Stimulated activated CD8-positive, alpha-beta memory T cell treated with anti-CD3 and anti-CD28 coated beads, Interleukin-15, amount 100 ng/mL, for 1 hour (primary cell): Measurements from ENCODE around the gene ADARB2.

Source experiments
- DNase-seq: peaks from one replicate; pipeline ENCODE4 v3.0.0-alpha.2; 2020; ENCODE audit warnings: low read depth

Gene ADARB2

DNA sequence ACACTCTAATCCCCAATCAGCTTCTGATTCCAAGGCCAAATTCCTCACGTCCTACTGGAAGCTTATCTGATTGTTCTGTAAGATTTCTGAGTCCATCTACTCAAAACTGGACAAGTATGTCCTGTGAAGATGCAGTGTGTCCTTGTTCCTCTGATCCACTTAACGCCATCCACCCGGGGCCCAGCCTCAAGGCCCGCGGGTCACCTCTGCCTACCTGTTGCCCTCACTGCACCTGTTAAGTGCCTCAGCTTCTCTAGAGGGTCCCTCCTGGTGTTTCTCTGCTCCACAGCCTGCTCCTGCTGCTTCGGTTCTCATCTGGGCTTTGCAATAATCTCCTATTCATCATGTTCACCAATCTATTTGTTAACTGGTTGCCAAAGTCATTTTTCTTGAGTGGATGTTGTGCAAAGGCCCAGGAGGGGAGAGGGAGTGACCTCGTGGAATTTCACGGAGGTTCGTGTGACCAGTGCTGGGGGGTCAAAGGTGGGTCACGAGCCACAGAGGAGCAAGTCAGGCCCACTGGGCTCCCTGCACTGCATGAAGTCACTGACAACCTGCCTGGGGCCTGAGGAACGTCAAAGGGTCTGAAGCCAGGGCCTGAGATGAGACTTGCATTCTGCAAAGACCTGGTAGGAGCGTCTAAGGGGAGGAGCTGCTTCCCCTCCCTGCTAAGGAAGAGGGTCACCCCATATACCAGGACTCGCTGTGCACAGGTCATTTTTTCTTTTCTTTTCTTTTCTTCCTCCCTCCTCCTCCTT, 343.0 kb downstream of the ADARB2 start:
- no peak for DNase-seq

DNA sequence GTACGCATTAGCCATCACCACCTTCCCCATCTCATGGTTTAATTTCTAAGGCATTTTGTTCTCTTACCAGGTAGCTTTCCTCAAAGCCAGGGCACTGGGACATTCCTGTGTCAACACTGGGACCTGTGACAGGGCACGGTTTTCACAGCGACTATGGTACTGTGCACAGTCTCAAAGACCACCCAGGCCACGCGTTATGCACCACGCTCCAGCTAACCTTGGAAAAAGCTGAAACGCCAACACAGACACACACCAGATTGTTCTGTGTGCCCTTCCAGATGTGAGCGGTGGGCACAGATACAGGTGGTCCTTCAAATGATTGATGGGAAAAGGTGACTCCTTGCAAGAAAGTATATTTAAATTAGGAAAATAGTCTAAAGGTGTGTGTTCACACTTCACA, 343.8 kb downstream of the ADARB2 start:
- no peak for DNase-seq

DNA sequence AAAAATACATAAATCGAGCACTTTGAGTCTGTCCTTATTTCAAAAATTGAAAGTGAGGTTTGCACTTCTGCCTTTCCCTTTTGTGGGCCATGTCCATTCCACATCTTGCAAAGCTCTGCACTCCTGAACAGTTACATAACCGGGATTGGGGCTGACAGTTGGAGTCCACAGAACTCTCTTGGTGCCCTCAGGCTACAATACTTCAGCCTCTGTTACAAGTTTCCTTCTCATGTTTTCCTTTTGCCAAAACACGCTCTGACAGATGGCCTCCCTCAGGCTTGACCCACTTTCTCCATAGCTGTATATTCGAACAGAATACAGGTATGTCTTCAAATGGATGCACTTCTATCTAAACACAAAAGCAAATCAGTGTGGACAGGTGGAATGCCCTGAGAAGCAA, 345.2 kb downstream of the ADARB2 start:
- DNase-seq = no peak

DNA sequence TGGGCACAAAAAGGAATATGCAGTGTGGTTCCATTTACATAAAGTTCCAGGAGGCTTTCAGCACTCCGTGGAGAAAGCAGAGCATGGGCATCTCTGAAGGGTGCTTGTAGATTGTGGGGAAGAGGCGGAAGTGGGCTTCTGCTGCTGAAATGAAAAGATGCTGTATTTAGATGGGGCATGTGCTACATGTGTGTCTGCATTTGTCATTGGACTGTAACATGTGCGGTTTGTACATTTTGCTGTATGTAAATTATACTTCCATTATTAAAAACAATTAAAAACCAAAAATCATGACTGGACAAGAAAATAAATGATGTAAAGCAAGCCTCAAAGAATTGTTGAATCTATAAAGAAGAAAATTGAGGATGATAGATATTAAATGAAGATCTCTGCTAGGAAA, 347.1 kb downstream of the ADARB2 start:
- DNase-seq = no peak

DNA sequence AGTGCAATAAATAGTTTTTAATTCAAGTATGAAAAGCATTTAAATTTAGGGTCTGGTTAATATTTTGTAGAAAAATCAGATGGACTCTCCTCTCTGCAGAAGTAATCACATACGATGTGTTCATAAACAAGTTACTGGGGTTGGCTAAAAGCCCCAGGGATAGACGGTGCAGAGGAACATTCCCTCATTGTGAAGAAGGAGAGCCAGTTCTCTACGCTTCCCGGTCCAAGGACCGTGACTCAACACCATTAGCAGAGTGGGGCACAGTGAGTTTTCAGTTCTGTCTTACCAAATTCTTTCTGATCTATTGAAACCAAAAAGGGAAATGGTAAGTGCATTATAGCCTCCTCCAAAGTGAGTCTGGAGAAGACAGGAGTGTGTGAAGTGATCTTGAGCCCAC, 353.3 kb downstream of the ADARB2 start:
- DNase-seq = no peak

DNA sequence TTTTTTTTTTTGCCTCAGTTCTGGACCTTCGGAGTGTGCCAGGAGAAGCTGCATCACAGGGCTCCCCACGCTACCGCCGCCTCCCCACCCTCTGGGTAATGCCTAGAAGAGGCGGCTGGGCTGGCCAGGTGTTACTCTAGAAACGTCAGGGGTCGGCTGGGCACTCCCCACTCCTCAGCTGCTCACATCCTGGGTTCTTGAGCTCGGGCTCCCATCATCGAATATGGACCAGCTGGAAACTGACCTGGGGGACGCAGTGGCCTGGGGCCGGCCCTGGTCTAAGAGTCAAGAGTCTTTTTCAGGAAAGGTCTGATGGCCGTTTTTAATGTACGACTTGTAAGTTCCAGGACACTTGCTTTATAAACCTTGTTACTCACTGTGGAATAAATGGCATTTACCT, 354.6 kb downstream of the ADARB2 start:
- DNase-seq = no peak

DNA sequence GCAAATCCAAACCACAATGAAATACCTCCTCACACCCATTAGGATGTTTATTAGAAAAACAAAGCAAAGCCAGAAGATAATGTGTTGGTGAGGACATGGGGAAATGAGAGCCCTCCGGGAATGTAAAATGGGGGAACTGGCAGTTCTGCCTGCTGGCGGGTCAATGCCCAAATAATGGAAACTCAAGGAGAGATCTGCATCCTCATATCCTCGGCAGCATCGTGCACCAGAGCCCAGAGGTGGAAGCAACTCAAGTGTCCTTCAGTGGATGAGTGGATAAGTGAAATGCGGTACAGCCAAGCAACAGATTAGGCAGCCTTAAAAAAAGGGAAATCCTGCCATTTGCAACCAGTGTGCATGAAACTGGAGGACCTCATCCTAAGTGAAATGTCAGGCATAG, 356.0 kb downstream of the ADARB2 start:
- no peak for DNase-seq

DNA sequence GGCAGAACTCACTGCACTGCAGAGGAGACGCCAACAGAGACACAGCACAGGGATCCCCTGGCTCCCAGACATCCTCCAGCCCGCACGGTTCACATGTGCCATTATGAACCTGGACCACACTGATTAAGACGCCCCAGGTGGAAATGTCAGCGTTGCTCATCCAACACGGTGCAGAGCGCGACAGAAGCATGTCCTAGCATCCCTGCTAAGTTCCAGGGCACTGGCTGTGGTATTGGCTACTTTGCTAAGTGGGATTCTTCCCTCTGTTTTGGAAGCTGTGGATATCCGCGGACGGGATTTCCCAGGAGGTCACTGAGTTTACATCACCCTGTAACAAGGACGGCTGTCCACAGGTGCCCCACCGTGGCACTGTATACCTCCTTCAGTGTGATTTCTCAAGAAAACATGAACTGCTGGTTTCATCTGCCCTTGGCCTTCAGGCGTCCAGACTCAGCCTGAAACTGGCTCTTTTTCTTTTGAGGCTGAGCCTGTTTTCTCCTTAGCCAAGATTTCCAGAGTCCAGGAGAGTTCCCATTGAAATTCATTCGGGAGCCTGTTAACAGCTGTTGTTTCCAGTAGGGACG, 357.1 kb downstream of the ADARB2 start:
- no peak for DNase-seq

DNA sequence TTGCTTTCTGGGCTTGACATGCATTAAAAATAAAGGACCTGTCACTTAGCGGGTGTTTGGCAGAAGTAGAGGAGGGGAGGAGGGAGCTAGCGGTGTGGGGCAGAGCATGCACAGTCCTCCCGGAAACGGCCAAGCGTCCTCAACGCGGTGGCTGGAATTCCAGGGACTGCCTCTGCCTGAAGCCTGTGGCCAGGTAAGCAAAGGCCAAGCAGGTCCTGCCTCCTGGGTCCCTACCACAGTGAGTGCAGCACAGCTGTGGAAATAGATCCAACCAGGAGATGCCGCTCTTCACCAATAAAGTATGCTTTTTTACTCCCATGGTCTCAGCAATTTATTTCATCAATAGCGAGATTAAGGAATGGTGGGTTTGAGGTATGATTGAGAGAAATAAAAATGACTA, 357.7 kb downstream of the ADARB2 start:
- DNase-seq = no peak

DNA sequence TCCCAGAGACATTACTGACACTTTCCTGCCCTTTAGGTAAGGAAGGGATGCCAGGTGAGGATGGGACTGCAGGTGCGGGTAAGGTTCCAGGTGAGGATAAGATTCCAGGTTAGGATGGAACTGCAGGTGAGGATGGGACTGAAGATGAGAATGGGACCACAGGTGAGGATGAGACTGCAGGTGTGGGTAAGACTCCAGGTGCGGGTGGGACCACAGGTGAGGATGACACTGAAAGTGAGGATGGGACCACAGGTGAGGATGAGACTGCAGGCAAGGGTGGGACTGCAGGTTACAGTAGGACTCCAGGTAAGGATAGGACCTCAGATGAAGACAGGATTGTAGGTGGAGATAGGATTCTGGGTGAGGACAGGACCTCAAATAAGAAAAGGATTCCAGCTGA, 358.9 kb downstream of the ADARB2 start:
- DNase-seq = no peak

DNA sequence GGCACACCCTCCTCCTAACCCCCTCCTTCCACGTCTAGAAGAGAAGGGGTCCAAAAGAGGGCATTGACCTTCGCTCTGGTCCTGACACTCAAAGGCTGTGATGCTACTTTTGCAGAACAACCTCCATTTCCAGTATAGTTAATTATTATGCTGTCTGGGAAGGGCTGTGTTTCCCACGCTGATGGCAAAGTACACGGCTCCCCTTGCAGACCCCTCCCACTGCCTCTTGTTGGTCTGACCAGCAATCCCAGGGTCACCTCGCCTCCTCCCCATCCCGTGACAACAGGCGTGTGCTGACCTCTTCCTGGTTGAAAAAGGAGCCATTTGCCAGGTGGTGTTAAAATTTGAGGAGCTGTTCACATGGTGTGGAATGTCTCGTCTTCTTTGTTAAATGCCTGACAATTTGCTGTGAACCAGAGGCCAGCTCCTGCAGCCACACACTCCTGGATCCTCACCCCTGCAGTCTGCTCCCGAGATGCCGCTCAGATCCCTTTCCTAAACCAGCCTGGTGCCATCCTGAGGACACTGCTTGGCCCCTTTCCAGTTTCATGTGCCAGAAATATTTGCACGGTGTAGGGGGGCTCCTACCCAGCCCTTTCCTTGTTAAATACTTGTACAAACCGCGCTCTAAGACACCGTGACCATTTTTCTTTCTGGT, 359.5 kb downstream of the ADARB2 start:
- no peak for DNase-seq

DNA sequence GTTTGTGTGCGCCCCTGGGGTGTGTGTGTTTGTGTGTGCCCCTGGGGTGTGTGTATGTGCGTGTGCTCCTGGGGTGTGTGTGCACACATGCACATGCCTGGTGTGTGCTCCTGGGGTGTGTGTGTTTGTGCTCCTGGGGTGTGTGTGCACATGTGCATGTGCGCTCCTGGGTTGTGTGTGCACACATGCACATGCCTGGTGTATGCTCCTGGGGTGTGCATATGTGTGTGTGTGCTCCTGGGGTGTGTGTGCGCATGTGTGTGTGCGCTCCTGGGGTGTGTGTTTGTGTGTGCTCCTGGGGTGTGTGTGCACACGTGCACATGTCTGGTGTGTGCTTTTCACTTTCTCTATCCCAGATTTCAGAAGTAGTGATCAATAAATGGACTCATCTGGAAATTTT, 360.1 kb downstream of the ADARB2 start:
- DNase-seq = no peak

DNA sequence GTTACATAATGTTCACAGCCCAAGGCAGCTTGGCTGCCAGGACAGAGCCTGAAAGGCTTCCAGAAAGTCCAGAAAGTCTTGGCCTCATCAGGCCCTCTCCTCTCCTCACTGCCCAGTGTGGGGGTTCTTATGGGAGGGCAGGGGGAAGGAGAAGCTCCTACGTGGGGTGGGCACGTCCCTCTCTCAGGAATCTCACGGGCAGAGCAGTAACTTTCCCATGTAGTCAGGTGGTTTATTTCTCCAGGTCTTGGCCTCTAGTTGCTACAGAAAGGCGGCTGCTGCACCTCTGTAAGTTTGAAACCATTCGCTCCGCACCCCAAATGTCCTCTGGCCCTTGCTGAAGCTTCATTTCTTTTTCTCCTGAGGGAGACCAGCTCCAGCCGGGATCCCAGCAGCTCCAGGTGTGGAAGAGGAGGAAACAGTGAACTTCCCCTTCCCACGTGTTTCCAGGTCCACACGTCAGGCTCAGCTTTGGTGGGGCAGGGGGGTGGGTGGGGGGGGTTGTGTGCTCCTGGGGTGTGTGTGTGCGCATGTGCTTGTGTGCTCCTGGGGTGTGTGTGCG, 360.9 kb downstream of the ADARB2 start:
- DNase-seq = no peak

DNA sequence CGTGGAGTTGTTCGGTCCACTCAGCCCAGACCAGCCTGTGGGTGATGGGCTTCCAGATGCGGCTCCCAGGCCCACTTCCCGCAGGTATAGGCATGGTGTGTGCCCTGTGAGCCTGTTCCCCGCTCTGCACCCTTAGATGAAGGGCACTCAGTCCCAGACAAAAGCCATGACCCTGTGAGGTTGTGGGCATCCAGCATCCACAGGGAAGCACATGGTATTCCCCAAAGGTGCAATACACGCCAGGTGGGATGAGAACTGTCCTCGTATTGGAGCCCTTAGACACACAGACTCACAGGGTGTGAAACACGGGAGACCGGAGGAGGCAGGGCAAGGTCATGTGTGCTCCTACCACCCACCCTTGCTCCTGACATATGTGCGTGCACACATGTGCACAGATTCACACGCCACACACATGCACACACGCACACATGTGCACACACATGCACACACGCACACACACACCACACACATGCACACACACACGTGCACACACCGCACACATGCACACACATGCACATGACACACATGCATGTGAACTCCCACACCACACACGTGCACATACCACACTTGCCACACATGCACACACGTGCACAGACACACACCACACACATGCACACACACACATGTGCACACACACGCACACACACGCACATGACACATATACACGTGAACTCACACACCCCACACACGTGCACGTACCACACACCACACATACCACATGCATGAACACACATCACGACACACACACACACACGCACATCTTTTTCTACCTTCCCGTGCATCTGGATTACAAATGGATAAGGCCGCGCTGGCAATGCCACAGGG, 361.8 kb downstream of the ADARB2 start:
- no peak for DNase-seq

DNA sequence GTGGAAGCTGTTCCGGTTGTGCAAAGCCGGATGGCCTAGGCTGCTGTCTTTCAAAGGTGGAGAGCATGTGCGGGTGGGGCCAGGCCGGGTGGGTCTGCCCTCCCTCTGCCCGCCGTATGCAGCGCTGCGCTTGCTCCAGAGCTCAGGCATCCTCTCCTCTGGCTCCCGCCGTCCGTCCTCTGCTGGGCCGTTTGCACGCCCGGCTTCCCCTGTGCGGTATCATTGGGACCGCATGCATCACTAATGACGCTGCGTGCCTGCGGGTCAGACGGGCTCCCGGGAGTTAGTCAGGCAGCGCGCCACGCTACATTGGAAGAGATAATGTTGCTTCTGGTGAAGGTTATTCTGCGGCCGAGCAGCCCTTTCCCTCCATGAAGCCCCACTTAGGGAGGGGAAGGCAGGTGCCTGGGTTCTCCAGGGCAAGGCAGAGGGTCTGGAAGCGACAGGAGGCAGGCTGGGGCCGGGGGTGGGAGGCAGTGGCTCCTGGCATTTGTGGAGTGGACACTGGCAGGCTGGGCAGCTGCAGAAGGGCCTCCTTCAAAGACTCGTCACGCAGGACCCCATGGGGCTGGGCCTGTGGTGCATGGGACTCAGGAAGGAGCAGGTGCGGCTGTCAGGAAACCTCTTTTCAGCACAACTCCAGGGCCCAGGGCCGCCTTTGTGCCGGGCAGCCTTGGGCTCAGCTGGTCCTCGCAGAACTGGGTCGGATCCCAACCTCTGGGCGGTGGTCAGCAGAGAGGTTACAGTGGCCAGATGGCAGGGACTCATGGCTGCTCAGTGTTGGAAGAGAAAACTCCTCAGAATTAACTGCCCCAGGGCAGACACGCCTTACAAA, 362.6 kb downstream of the ADARB2 start:
- DNase-seq = no peak

DNA sequence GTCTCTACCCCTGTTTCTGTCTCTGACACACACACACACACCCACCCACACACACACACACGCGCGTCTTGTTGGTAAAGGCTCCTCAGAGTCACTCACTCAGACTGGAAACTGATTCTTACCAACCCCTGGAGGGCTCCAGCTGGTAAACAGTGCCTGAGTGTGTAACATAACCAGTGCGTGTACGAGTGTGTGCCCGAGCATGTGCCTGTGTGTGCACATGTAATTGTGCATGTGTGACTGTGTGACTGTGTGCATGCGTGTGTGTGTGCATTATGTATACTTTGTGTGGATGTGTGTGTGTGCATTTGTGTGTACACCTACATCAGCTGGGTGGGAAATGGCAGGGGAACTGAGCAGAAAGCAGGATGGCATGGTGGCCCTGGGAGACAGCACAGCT, 364.0 kb downstream of the ADARB2 start:
- no peak for DNase-seq

DNA sequence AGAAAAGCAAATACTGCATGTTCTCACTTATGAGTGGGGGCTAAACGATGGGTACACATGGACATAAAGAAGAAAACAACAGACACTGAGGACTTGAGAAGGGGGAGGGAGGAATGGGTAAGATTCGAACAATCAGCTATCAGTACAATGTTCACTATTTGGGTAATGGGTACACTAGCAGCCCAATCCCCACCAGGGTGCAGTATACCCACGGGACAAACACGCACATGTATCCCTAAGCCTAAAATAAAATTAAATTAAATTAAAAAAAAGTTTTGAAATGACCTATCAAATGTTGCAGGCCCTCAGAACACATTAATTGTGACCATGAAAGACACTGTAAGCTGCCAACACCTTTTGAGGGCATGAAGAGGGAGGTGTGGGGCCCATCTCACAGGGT, 365.1 kb downstream of the ADARB2 start:
- no peak for DNase-seq

DNA sequence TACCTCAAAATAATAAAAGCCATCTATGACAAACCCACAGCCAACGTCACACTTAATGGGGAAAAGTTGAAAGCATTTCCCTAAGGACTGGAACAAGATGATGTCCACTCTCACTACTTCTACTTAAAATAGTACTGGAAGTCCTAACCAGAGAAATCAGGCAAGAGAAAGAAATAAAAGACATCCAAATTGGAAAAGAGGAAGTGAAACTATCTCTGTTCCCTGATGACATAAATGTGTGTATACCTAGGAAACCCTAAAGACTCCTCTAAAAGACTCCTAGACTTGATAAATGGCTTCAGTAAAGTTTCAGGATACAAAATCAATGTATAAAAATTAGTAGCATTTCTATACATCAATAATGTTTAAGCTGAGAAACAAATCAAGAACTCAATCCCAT, 367.0 kb downstream of the ADARB2 start:
- no peak for DNase-seq

DNA sequence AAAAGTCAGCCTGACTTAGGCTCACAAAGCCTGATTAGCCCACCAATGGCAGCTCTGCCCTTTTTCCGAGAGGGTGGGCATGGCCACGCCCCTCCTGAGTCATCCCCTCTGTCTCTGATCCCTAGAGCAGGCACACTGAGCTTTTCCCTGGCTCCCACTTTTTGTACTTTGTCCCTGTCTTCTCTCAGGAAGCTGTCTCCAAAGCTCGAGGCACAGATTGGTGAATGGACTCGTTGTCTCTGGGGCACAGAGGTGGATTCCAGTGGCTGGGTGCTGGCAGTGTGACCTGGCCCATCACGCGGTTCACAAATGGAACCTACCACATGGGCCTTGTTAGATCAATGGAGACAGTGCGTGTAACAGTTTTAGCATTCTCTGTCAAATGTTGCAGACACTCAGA, 367.7 kb downstream of the ADARB2 start:
- no peak for DNase-seq

DNA sequence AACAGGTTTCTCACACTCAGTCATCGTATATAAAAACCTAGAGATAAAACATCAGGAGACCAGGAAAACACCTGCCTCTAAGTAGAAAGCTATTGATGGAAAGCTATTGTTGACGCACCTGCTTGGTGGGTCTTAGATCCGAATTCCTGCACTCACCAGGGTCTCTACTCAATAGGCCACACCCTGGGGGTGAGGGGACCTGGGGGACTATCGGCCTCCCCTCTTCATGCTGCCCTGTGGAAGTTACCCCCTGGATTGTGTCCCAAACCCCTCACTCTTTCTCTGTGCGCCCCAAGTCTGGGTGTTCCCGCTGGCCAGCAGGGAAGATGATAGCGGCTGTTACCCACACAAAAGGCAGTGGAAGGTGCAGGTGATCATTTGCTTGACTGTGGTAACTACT, 368.1 kb downstream of the ADARB2 start:
- no peak for DNase-seq

DNA sequence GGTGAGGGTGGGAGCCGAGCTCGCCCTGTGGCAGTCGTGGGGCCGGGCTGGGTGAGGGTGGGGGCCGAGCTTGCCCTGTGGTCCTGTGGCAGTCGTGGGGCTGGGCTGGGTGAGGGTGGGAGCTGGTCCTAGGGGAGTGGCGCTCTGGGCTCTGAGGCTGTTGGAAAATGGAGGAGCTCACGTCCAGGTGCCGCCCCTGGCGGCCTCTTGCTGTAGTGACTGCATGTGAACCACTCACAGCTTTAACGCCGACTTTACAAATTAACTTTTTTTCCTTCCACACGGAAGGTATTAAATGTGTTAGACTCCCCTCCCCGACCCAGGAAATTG, 368.5 kb downstream of the ADARB2 start:
- DNase-seq = peak; percentile 10
